Neural crest cell (in vitro differentiated cells): ENCODE data around the gene MBOAT2. TPM values are rescaled to one million over a fixed set of nuclear protein-coding genes. Genes with fewer than 3 reads are reported as not detected.
"Not testable (repeated sequence)": the region's sequence is repeated elsewhere in the genome, so short reads cannot be mapped to it uniquely, and the experiment has no call there.

Experiments
- DNase-seq: peaks from one replicate; pipeline ENCODE4 v3.0.0; 2021; ENCODE audit warnings: low read depth, mixed read lengths, low spot score
- H3K27ac Mint-ChIP-seq: one replicate; pipeline ENCODE4 v1.8.0; 2021; ENCODE audit warnings: mild to moderate bottlenecking, mixed read lengths; ENCODE audit not compliant: unreplicated experiment
- H3K27me3 Mint-ChIP-seq: 2 replicates; pipeline ENCODE4 v1.8.0; 2021; ENCODE audit warnings: low read depth, mild to moderate bottlenecking, mixed read lengths
- H3K36me3 Mint-ChIP-seq: 2 replicates; pipeline ENCODE4 v1.8.0; 2021; ENCODE audit warnings: low read depth, mild to moderate bottlenecking, mixed read lengths
- H3K4me1 Mint-ChIP-seq: 2 replicates; pipeline ENCODE4 v1.8.0; 2021; ENCODE audit warnings: mixed read lengths
- H3K4me3 Mint-ChIP-seq: one replicate; pipeline ENCODE4 v1.8.0; 2021; ENCODE audit warnings: mild to moderate bottlenecking, mixed read lengths
- H3K9me3 Mint-ChIP-seq: 2 replicates; pipeline ENCODE4 v1.8.0; 2021; ENCODE audit warnings: mixed read lengths
- long read RNA-seq: library from polyadenylated mRNA; unstranded; transcript quantifications from one replicate; pipeline ENCODE4 v2.0.0, GENCODE V29; 2020
- total RNA-seq: library from RNA; stranded (reverse); gene quantifications from 2 replicates; pipeline ENCODE4 v1.2.1, GENCODE V29; 2021
- TF ChIP-seq, protein P1 (sequence below): fragments of 200-600 bp; sonication (generic); conservative IDR thresholded peaks from 2 replicates; pipeline ENCODE4 v1.5.0; 2021; ENCODE audit warnings: antibody characterized with exemption, mild to moderate bottlenecking

MBOAT2 gene, protein sequence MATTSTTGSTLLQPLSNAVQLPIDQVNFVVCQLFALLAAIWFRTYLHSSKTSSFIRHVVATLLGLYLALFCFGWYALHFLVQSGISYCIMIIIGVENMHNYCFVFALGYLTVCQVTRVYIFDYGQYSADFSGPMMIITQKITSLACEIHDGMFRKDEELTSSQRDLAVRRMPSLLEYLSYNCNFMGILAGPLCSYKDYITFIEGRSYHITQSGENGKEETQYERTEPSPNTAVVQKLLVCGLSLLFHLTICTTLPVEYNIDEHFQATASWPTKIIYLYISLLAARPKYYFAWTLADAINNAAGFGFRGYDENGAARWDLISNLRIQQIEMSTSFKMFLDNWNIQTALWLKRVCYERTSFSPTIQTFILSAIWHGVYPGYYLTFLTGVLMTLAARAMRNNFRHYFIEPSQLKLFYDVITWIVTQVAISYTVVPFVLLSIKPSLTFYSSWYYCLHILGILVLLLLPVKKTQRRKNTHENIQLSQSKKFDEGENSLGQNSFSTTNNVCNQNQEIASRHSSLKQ
- total RNA-seq, result 53.1 and 58.7 TPM in 2 replicates
- long read RNA-seq, full-length matches to known transcripts, result 18 of 34 reads
- long read RNA-seq, partial matches to known transcripts, result 4 of 34 reads
- long read RNA-seq, other reads (novel, unspliced or antisense), result 12 of 34 reads

DNA sequence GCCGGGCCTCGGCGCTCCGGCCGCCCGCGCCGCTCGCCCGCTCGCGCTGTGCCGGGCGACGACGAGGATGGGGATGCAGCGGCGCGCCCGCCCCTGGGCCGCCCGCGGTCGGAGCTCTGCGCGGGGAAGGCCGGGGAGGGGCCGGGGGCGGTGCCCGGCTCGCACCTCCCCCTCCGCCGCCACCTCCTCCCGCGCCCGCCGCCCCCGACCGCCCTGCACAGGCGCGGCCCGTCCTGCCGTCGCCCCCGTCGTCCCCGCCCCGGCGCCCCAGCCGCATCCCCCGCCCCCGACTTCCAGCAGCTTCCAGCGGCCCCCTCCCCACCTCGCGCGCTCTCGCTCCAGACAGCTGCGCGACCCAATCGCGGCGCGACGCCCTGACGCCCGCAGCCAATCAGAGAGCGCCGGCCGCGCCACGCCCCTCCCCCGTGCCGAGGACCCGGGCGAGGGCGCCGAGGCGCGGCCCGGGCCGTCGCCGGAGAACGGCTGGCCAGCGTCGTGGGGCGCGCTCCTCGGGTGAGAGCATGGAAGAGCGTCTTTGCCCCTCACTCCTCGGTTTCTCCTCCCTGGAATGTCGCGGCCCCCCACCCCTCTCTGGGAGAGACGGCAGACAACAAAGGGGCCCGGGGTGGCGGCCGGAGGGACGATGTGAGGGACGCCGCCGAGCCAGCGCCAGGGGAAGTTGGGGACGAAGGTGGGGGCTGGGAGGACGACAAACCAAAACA, at the start of gene MBOAT2:
MBOAT2 (minus strand) TSS at position 69 of the 722 bp plus-strand sequence. CDS start 70 bp downstream, outside the sequence.
- DNase-seq, result peak; percentile 88
- Mint-ChIP-seq H3K9me3 (no peaks in the 10 kb centered on the region), H3K4me3 (peak within 1 kb of the TSS; percentile 94), H3K36me3 (peaks cover 2% of the 10 kb centered on the region), H3K4me1 (peaks cover 41% of the 10 kb centered on the region), H3K27me3 (peaks cover 5% of the 10 kb centered on the region), H3K27ac (peak within 1 kb of the TSS; percentile 95)
- TF ChIP-seq, protein P1, sequence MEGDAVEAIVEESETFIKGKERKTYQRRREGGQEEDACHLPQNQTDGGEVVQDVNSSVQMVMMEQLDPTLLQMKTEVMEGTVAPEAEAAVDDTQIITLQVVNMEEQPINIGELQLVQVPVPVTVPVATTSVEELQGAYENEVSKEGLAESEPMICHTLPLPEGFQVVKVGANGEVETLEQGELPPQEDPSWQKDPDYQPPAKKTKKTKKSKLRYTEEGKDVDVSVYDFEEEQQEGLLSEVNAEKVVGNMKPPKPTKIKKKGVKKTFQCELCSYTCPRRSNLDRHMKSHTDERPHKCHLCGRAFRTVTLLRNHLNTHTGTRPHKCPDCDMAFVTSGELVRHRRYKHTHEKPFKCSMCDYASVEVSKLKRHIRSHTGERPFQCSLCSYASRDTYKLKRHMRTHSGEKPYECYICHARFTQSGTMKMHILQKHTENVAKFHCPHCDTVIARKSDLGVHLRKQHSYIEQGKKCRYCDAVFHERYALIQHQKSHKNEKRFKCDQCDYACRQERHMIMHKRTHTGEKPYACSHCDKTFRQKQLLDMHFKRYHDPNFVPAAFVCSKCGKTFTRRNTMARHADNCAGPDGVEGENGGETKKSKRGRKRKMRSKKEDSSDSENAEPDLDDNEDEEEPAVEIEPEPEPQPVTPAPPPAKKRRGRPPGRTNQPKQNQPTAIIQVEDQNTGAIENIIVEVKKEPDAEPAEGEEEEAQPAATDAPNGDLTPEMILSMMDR, result no peak

DNA sequence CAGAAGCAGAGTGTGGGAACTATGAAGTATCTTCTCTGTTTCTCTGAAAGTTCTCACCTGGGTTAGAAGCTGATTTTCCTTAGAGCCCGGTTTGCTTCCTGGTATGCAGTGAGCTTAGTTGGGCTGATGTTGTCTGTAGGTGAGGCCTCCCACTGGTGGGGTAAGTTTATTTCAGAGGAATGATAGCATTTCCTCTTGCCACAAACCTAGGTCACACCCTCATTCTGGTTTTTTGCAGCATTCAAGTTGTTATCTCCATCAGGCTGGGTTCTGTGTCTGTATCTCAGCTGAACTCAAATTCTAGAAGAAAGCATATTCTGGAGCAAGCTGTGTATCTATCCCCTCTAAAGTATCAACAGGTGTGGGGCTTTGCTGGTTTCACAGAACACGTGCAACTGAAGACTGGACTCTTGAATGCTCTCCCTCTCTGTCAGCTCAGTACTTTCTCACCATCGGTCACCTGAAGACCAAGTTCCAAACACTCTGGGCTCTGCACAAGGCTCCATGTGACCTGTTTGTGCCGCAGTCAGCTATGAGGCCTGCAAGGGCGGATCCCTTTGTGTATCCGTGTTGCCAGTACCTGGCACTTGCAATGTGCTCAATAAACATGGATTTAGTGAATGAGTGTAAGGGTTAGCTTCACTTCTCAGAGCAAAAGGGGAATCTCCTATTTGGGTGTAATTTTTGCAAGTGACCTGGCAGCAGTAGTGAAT, 49.5 kb upstream of the MBOAT2 start:
- Mint-ChIP-seq H3K36me3 (peaks cover 2% of the 10 kb centered on the region), H3K27me3 (no peaks in the 10 kb centered on the region), H3K4me3 (no peak overlapping the region), H3K4me1 (peaks cover 5% of the 10 kb centered on the region), H3K9me3 (peaks cover 5% of the 10 kb centered on the region), H3K27ac (no peak overlapping the region)
- TF ChIP-seq, protein P1, result no peak
- no peak for DNase-seq

DNA sequence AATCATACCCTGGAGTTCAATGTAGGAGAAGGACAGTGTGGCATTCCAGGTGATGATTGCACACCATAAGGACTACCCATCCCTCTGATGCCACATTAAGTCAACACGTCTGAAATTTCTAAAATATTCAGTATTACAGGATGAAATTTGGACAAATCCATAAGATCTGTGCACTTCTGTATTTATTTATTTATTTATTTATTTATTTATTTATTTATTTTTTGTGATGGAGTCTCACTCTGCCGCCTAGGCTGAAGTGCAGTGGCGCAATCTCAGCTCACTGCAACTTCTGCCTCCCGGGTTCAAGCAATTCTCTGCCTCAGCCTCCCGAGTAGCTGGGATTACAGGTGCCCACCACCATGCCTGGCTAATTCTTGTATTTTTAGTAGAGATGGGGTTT, 48.0 kb upstream of the MBOAT2 start:
- not testable (repeated sequence) for H3K27ac Mint-ChIP-seq, H3K9me3 Mint-ChIP-seq, H3K4me1 Mint-ChIP-seq, H3K4me3 Mint-ChIP-seq, DNase-seq, H3K36me3 Mint-ChIP-seq, H3K27me3 Mint-ChIP-seq

DNA sequence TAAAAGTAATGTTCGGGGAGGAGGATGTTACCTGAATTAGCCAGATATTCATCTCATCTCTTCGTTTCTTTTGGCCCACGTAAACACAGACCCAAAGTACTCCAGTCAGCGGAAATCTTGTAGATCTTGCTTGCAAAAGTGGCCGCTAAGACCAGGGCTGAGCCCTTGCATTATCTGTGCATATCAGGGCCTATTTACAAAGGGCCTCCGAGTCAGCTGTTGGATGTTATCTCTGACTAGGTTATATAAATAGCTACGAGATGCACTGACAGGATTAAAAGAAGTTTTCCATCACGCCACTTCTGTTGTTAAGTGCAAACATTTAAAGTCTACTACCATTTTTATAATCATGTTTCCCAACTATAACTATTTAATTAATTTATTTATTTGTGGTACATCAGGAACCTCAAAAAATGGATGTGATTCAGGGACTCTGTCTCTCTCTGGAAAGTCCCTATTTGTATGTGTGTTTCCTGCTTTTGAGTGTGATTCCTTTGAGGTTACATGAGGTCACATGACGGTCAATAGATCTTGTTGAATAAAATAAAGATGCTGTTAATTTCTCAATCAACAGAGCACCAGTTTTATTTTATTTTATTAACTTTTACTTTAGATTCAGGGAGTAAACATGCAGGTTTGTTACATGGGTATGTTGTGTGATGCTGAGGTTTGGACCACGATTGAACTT, 46.8 kb upstream of the MBOAT2 start:
- Mint-ChIP-seq H3K27me3 (no peaks in the 10 kb centered on the region), H3K27ac (no peak overlapping the region), H3K36me3 (no peaks in the 10 kb centered on the region)

DNA sequence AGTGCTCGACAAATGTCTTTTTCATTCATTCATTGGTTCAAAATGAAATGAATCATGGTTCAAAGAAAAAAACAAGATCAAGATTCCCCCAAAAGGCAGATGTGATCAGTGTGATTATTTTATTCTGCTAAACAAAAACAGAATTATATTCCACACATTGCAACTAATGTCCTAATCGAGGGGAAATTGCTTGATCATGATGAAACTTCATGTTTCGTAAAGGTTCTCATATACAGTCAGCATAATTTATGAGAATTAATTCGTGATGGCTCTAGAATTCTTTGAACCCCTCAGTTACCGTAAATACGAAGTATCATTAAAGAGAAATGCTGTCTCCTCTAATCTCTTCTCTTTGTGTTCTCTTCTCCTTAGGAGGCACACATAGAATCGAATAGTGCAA, 42.1 kb upstream of the MBOAT2 start:
- no peak for DNase-seq
- H3K27me3 Mint-ChIP-seq, result no peaks in the 10 kb centered on the region
- H3K36me3 Mint-ChIP-seq, result peaks cover 3% of the 10 kb centered on the region
- no peak overlapping the region for H3K4me3 Mint-ChIP-seq
- TF ChIP-seq, protein P1, result no peak
- H3K27ac Mint-ChIP-seq, result no peak overlapping the region
- peaks cover 3% of the 10 kb centered on the region for H3K9me3 Mint-ChIP-seq
- H3K4me1 Mint-ChIP-seq, result no peaks in the 10 kb centered on the region

More for the DNA sequence above, 46.8 kb upstream of the MBOAT2 start:
- TF ChIP-seq, protein P1, result no peak
- Mint-ChIP-seq H3K9me3 (no peaks in the 10 kb centered on the region), H3K4me1 (peaks cover 5% of the 10 kb centered on the region), H3K4me3 (no peak overlapping the region)
- no peak for DNase-seq

DNA sequence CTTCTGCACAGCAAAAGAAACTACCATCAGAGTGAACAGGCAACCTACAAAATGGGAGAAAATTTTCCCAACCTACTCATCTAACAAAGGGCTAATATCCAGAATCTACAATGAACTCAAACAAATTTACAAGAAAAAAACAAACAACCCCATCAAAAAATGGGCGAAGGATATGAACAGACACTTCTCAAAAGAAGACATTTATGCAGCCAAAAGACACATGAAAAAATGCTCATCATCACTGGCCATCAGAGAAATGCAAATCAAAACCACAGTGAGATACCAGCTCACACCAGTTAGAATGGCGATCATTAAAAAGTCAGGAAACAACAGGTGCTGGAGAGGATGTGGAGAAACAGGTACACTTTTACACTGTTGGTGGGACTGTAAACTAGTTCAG, 40.0 kb upstream of the MBOAT2 start:
- not testable (repeated sequence) for H3K9me3 Mint-ChIP-seq, H3K27ac Mint-ChIP-seq, H3K27me3 Mint-ChIP-seq, H3K4me3 Mint-ChIP-seq, H3K4me1 Mint-ChIP-seq, H3K36me3 Mint-ChIP-seq, DNase-seq
